ENCODE data around the gene ZCWPW1. TPM values are rescaled to one million over a fixed set of nuclear protein-coding genes. Genes with fewer than 3 reads are reported as not detected.

The ZCWPW1 gene
- total RNA-seq, 2 experiments from 2014 or later, result 4.1 to 10.8 TPM

DNA sequence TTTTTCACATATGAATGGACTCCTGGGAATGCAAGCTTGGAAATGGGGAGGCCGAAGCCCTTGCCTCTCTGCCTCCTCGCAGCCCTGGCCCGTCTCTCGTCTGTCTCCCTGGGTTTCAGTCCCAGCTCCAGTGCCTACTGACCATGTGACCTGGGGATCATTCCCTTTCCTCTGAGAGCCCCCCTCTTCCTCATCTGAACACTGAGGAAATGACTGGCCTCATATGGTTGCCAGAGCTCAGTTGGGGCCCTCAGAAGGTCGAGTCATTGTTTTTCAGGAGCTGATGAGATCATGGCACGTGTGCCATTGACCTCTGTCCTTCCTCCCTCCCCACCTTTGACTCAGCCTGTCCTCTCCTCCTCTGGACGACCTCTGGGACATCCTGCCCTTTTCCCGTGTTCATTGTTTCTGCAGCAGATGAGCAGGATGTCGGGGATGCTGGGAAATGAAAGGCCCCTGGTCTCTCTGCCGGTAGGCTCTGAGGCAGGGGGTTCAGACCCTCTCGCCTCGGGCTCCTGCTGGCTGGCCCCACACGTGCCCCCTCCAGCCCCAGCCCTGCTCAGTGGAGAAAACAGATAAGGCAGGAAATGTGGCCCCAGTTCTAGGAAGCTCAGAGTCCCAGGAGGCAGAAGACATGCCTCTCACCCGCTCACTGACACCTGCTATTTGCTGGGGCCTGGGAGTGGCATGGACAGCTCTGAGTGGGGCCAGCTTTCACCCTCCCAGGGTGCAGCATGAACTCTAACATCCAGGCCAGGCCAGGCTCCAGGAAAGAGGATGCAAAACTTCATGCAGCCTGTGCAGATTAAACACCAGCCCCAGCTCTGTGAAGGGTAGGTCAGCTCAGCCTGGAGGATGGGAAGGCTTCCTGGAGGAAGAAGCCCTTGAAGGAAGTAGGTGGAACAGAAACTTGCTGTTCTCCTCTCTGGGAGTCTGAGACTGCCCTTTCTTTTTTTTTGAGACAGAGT, 16.1 kb upstream of the ZCWPW1 start:
- CTCF ChIA-PET (ENCODE audit: unreplicated experiment), result interaction anchor here (1.0 kb wide), 2 partner anchors 37 to 70 kb away, joined by 3 to 4 read pairs; no protein-coding TSS in a partner anchor
- TF ChIP-seq, protein P1, sequence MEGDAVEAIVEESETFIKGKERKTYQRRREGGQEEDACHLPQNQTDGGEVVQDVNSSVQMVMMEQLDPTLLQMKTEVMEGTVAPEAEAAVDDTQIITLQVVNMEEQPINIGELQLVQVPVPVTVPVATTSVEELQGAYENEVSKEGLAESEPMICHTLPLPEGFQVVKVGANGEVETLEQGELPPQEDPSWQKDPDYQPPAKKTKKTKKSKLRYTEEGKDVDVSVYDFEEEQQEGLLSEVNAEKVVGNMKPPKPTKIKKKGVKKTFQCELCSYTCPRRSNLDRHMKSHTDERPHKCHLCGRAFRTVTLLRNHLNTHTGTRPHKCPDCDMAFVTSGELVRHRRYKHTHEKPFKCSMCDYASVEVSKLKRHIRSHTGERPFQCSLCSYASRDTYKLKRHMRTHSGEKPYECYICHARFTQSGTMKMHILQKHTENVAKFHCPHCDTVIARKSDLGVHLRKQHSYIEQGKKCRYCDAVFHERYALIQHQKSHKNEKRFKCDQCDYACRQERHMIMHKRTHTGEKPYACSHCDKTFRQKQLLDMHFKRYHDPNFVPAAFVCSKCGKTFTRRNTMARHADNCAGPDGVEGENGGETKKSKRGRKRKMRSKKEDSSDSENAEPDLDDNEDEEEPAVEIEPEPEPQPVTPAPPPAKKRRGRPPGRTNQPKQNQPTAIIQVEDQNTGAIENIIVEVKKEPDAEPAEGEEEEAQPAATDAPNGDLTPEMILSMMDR (conservative IDR thresholded peaks at IDR 0.05; ENCODE audit: low read length), result no peak
- TF ChIP-seq EZH2phosphoT487 (IDR thresholded peaks at IDR 0.05; ENCODE audit: borderline replicate concordance, low read depth, low read length), result no peak
- peaks cover 17% of the 10 kb centered on the region for H3K4me1 ChIP-seq (ENCODE audit: insufficient read depth, low read length, poor library complexity, severe bottlenecking)
- no peak overlapping the region for H3K4me3 ChIP-seq (ENCODE audit: low read depth, low read length, poor library complexity, severe bottlenecking)
- no peaks in the 10 kb centered on the region for H4K20me1 ChIP-seq (ENCODE audit: insufficient read depth, low read length)
- H3K4me2 ChIP-seq (ENCODE audit: low read length), result peak overlapping the region; percentile 49
- intact Hi-C loops (cut with micrococcal nuclease; ENCODE audit: unreplicated experiment), result no loop called here
- no peaks in the 10 kb centered on the region for H3K79me2 ChIP-seq (ENCODE audit: insufficient read depth, low read depth, low read length)
- 0 out of 2 replicates have a peak, but pooled peaks cover 1% of the 10 kb centered on the region for H3K36me3 ChIP-seq (ENCODE audit: insufficient read depth, low read length)
- BruUV-seq (replicated peaks), result no TSS peak
- peak; percentile 58 for DNase-seq (ENCODE audit: low spot score)
- H3K9me2 ChIP-seq (ENCODE audit: insufficient read depth, low read length), result no peaks in the 10 kb centered on the region
- H3K9me3 ChIP-seq (ENCODE audit: low read length), result no peaks in the 10 kb centered on the region
- POLR2A ChIA-PET, result interaction anchor here (0.6 to 2.3 kb wide), 8 partner anchors 8 to 343 kb away, joined by 3 to 8 read pairs (median 4); partner anchors contain the start of genes AP4M1, PPP1R35 and ZCWPW1
- peak overlapping the region; percentile 46; the same call in 1 of the 2 replicates for H2AFZ ChIP-seq (ENCODE audit: low read length)
- H3K27ac ChIP-seq (ENCODE audit: low read depth, low read length, poor library complexity, severe bottlenecking), result peak overlapping the region; percentile 24

DNA sequence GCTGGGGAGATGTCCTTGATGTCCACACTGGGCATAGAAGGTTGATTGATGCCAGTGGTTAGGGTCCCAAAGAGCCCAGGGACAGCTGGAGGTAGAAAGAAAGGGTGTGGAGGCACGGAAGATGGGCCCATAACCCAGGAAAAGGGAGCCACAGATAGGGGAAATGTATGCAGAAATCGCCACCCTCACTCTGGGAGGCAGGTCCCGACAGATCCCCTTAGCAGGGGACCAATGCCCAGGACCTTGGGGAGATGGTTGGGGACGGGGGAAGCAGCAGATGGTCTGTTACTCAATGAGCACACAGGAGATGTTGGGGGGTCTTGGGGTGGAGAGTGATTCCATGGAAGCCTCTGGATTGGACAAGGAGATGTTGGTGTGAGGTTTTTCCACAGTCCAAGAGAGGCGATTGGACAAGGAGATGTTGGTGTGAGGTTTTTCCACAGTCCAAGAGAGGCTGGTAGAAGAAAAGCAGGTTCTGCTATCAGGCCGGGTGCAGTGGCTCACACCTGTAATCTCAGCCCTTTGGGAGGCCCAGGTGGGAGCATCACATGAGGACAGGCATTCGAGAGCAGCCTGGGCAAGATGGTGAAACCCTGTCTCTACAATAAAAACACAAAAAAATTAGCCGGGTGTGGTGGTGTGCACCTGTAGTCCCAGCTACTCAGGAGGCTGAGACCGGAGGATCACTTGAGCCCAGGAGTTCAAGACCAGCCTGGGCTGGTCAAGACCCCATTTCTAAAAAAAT, 14.8 kb upstream of the ZCWPW1 start:
- Histone ChIP-seq H3K36me3 (ENCODE audit: insufficient read depth, low read length) (peaks cover 6% of the 10 kb centered on the region; the same call in 1 of the 2 replicates), H4K20me1 (ENCODE audit: insufficient read depth, low read length) (no peaks in the 10 kb centered on the region), H2AFZ (ENCODE audit: low read length) (no peak overlapping the region), H3K4me3 (ENCODE audit: low read depth, low read length, poor library complexity, severe bottlenecking) (no peak overlapping the region), H3K9me3 (ENCODE audit: low read length) (no peaks in the 10 kb centered on the region), H3K27ac (ENCODE audit: low read depth, low read length, poor library complexity, severe bottlenecking) (no peak overlapping the region), H3K4me1 (ENCODE audit: insufficient read depth, low read length, poor library complexity, severe bottlenecking) (peaks cover 17% of the 10 kb centered on the region), H3K79me2 (ENCODE audit: insufficient read depth, low read depth, low read length) (no peaks in the 10 kb centered on the region), H3K4me2 (ENCODE audit: low read length) (no peak overlapping the region), H3K9me2 (ENCODE audit: insufficient read depth, low read length) (no peaks in the 10 kb centered on the region)
- TF ChIP-seq, protein P1 (conservative IDR thresholded peaks at IDR 0.05; ENCODE audit: low read length), result no peak
- no peak for TF ChIP-seq EZH2phosphoT487 (IDR thresholded peaks at IDR 0.05; ENCODE audit: borderline replicate concordance, low read depth, low read length)
- no peak for DNase-seq (ENCODE audit: low spot score)
- no TSS peak for BruUV-seq (replicated peaks)
- CTCF ChIA-PET (ENCODE audit: unreplicated experiment), result no interaction called here
- POLR2A ChIA-PET, result interaction anchor here (0.6 to 2.3 kb wide), 2 partner anchors 15 to 62 kb away, joined by 3 to 8 read pairs; partner anchors contain the start of gene ZCWPW1
- intact Hi-C loops (cut with micrococcal nuclease; ENCODE audit: unreplicated experiment), result no loop called here
